Erythroblast (primary cell): Measurements from ENCODE around the gene C6orf89.

Source experiments
- DNase-seq, 2 experiments: peaks; one replicate each; lab custom pipeline; 2025; lab: John Stamatoyannopoulos, UW
- GATA1 ChIP-seq: IDR thresholded peaks from 2 replicates; pipeline ENCODE4 v1.6.1; 2011; ENCODE audit warnings: low read depth, mild to moderate bottlenecking, control low read depth, low read length, moderate library complexity
- POLR2A ChIP-seq: IDR thresholded peaks from 2 replicates; pipeline ENCODE4 v1.6.1; 2011; ENCODE audit warnings: mild to moderate bottlenecking, low read length

C6orf89 gene

DNA sequence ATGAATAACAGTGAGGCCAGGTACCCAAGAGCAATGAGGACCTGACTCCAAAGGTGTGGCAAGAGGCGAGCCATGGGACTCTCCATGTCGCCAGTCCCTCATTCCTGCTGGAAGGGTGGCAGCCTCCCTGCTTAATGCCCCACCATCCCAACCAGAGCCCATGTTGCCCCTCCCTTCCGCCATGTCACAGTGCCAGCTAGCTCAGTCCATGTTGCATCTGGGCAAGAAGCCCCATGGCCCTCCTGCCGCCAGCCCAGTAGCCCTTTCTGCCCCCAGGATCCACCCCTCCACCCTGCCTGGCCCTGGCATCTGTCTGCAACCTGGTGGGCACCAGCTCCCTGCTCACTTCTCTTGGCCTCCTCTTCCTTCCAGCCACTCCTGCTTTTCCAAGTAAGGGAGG, 40.5 kb upstream of the C6orf89 start:
- TF ChIP-seq GATA1 (no peak), POLR2A (no peak)
- no peak for DNase-seq

DNA sequence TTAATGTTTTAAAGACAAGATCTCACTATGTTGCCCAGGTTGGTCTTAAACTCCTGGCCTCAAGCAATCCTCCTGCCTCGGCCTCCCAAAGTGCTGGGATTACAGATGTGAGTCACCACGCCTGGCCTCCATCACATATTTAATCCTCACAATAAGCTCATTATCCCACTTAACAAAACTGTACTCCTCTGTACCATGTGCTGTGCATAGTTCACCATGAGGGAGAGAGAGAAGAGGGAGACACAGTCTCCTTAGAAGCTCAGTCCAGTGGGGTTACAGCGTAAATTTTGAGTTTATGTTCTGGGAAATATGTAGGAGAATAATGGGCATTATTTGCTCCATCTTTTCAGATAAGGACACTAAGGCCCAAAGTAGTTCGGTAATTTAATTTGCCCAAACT, 38.6 kb upstream of the C6orf89 start:
- no peak for TF ChIP-seq POLR2A
- no peak for TF ChIP-seq GATA1
- DNase-seq = no peak

DNA sequence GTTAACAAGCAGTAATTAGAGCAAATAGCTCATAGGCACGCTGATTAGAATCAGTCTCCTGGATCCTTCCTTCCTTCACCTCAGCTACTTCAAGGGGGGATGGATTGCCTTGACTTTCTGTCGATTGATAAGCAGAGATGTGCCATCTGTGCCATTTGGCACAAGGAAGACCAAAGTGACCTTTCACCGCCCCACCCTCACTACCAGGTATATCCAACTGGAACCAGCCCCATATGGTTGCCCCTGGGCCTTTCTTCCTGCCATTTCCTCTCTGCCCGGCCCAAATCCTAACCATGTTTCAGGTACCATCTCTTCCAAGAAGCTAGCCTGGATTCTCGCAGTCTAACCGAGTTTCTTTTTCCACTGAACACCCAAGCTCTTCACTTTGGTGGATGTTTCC, 37.8 kb upstream of the C6orf89 start:
- TF ChIP-seq POLR2A = no peak
- TF ChIP-seq GATA1 = no peak
- no peak for DNase-seq

DNA sequence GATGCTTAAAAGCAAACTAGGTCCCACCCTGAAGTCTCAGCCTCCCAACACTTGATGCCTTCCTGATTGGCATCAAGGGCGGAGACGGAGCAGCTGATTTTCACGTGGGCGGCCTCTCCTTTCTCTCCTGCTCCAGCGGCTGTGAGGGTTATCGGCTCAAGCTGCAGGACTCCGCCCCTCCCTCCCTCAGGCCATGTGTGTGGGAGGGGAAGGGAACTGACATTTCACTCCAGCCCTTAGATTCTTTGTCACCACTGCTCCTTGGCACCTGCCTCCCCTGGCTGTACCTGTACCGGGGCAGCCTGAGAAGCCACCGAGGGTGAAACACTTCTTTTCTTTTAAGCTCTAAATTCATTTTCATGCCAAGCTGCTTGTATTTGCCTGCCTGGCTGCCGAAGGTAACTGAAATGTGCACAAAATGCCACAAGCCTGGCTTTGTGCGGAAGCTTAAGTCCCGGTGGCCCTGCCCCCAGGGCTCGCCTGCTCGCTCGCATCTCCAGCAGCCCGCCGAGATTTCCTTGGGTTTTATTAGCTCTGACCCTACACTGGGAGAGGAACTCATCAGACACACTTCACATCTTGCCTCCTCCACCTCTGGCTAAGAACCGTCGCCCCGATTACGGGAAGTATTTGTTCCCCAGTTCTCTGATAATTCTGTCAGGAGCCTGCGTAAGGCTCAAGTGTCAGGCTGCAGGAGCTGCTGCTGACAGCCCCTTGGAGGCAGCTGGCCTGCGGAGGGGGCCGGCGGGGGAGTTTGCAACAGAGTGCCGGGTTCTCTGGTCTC, 36.9 kb upstream of the C6orf89 start:
- peak; percentile 92 to 93 for DNase-seq
- TF ChIP-seq GATA1 = peak; percentile 51
- TF ChIP-seq POLR2A = peak; percentile 20

DNA sequence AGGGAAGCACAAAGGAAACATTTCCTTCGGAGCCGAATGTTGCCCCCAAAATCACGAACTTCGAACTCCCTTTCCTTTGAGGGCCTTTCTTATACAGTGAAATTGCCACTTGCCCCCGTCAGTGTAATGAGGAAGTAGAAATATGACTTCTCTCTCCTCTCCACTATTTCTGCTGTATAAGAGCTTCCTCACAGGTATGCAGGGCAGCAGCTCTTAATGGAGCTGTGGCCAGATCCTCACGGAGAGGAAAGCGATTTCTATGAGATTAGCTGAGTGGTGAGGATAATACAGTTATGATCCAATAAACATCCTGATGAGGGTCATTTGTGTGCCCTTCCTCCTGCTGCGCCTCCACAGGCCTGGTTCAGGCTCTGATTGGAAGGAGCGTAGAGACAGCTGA, 35.7 kb upstream of the C6orf89 start:
- TF ChIP-seq GATA1 = no peak
- no peak for TF ChIP-seq POLR2A
- DNase-seq = no peak

DNA sequence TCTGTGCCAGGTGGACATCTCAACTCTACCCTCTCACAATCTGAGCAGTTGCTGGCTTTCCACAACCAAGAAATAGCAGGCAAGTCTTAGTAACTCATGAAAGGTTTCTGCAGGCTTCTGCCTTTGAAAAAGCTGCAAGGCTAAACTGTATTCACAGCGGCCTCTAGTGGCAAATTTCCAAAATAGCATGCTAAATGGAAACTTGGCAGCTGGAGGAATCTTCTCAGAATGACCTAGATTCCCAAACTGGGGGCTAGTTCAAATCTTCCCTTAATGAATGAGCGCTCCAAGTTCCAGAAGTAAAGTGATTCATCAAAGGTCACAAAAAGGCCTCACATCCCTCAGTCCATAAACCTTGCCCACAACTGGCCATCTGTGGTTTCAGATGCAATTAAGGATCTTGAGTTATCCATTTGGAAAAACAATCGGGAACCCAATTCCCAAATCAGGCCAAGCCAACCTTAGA, 34.6 kb upstream of the C6orf89 start:
- TF ChIP-seq GATA1 = no peak
- DNase-seq = peak; percentile 71 to 85

DNA sequence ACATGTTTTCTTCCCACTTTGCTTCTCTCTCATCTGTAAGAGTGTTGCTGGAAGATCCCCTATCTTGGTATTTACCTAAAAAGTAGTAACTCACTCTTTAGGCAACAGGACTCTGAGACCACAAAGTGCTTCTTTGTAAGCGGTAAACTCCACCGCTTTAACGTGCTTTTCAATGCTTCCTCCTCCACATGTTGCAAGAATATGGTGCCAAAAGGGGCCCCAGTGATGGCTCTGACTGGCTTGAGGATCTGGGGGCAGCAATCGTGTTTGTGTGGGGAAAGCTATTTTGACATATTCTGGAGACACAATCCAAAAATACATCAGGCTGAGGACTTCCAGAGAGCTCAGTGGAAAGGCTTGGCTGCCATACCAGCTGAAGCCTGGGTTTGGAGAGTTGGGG, 34.1 kb upstream of the C6orf89 start:
- no peak for TF ChIP-seq POLR2A
- TF ChIP-seq GATA1 = no peak
- no peak for DNase-seq

DNA sequence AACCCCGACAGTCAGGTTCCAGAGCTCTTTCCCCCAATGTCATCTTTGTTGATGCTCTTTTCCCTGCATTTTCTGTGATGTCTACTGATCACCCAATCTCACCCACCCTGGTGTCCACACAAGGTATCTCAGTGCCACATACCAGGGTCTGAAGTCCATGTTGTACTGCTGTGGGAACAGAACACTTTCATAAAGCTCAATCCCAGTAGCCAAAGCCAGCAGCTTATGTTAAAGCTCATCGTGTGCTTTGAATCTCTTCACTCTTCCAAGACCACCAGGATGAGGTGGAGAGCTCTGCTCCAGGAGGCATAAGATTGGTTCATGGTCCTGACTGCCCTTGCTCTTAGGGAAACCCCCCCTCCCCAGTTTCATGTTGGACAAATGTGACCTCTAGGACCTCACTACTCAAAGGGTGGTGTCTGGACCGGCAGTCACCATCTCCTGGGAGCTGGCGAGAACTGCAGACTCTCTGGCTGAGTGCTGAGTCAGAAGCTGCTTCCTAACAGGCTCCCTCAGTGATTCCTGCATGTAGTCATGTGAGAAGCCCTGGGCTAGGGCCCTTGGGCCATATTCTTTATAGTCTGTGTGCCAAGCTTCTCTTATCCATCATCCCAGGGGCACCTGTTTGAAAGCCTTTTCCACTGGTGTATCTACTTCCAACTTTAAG, 33.1 kb upstream of the C6orf89 start:
- TF ChIP-seq GATA1 (no peak), POLR2A (no peak)
- peak in 1 of 2 experiments; percentile 42 for DNase-seq

DNA sequence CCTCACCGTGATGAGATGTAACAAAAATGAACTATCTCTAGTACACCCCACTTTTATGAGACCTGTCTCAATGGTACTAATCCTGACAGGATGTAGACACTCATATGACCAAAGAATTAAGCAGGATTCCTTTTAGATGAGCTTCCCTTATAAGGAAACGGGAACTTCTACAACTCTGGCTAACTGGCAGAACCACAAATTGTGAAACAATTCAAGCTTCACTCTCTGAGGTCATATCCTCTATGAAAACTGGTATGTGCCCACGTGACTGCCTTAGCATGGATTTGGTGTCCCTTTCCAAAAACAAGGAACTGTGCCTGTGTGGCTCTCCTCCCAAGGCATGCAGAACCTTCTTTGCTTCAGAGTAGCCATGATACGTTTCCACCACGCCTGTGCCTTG, 32.4 kb upstream of the C6orf89 start:
- TF ChIP-seq POLR2A (no peak), GATA1 (no peak)
- no peak for DNase-seq

DNA sequence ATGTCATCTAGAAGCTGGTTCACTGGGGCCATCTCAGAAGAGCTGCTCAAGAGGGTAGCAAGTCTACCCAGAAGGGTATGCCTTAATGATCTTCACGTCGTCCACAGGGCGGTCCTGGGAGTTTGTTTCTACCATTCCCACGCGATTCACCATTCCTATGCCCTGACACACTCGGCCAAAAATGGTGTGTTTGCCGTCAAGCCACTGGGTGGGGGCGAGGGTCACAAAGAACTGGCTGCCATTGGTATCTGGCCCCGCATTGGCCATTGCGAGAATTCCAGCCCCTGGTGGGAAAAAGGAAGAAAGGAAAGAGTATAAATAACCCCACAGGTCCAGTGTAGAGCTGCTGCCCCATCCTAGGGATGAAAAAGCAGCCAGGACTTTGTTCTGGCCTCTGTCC, 30.0 kb upstream of the C6orf89 start:
- DNase-seq = no peak
- TF ChIP-seq POLR2A = no peak
- TF ChIP-seq GATA1 = no peak

DNA sequence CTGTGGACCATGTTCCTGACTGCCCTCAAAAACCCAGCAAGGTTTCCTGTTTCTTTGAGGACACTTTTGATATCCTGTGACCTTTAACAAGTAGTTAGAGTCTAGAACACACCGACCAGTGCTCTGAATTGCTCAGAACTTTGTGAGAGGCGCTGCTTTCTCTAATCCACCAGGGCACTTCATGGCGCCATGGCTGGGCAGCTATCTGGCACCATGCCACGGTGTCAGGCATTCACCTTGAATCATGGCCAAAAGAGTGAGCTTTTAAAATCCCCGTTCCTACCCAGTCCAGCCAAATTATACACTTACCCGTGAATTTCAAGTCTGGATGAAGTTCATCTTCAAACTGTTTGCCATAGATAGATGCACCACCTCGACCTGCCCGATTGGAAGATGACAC, 29.5 kb upstream of the C6orf89 start:
- TF ChIP-seq POLR2A (no peak), GATA1 (no peak)
- DNase-seq = no peak

DNA sequence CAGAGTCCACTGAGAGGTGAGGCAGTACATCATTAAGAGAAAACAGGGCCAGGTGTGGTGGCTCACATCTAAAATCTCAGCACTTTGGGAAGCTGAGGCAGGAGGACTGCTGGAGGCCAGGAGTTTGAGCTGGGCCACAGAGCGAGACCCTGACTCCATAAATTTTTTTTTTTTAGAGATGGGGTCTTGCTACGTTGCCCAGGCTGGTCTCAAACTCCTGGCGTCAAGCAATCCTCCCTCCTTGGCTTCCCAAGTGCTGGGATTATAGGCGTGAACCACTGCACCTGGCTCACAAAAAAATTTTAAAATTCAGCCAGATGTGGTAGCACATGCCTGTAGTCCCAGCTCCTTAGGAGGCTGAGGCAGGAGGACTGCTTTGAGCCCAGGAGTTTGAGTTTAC, 28.4 kb upstream of the C6orf89 start:
- TF ChIP-seq GATA1 (no peak), POLR2A (no peak)
- DNase-seq = no peak

DNA sequence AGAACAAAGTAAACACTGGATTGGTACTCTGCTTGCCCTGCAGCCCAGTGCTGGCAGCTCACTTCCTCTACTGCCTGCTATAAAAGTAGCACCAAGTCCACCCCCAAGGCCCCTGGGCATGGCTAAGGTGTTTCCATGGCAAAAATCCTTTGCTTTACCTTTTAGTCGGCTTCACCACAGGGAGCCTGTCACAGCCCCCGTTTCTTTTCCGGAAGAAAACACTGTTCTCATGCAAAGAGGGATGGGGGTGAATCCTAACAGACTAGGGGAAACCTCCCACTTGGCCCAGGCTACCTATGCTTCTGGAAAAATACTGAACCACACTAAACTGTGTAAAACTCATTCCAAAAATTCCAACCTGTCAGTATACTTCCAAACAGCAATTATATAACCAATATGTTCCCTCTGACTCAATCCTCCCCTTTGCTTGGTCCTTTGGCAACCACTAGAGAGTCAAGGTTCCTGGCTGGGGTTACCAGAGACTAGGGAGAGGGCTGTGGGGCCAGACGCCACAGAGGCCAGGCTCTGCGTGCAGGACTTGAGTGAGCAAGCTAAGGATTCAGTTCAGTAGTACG, 27.3 kb upstream of the C6orf89 start:
- TF ChIP-seq GATA1 (no peak), POLR2A (no peak)
- no peak for DNase-seq

DNA sequence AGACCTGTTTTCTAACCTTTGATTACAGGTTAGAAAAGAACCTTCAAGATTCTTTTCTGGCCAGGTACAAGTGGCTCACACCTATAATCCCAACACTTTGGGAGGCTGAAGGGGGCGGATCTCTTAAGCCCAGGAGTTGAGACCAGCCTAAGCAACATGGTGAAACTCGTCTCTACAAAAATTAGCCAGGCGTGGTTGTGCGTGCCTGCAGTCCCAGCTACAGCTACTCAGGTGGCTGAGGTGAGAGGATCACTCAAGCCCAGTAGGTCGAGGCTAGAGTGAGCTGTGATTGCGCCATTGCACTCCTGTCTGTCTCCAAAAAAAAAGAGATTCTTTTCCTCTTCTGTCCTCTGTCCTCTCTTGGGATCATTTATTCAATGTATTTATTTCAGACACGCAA, 25.6 kb upstream of the C6orf89 start:
- TF ChIP-seq GATA1 (no peak), POLR2A (no peak)
- no peak for DNase-seq
